Measurements from ENCODE around the gene OTOGL. TPM values are rescaled to one million over a fixed set of nuclear protein-coding genes. Genes with fewer than 3 reads are reported as not detected.
"Not testable (repeated sequence)": the region's sequence is repeated elsewhere in the genome, so short reads cannot be mapped to it uniquely, and the experiment has no call there.

OTOGL gene
- total RNA-seq, 1 donor from 2014 or later: 0.51 TPM

DNA sequence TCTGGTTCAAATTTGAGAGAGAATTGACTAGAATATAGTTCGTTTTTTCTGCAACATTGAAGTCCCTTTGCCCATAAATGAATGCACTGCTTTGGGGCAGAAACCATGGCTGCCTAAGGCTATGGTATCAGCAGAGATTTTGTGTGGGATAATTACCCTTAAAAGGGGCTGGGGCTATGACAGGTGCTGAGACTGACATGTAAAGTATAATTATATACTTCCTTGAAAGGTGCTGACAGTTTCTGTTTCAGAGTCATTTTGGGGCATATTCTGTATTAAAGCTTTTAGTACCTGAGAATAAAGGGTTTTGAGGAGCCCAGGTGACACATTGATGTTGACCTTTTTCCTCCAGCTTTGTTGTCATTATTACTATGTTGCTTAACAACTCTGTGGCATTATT, 194.4 kb downstream of the OTOGL start:
- Mint-ChIP-seq H3K4me1 (peaks cover 4% of the 10 kb centered on the region), H3K27ac (no peak overlapping the region), H3K36me3 (no peaks in the 10 kb centered on the region), H3K9me3 (peaks cover 3% of the 10 kb centered on the region), H3K27me3 (ENCODE audit: low read depth) (no peaks in the 10 kb centered on the region), H3K4me3 (no peak overlapping the region)
- TF ChIP-seq, protein P1, sequence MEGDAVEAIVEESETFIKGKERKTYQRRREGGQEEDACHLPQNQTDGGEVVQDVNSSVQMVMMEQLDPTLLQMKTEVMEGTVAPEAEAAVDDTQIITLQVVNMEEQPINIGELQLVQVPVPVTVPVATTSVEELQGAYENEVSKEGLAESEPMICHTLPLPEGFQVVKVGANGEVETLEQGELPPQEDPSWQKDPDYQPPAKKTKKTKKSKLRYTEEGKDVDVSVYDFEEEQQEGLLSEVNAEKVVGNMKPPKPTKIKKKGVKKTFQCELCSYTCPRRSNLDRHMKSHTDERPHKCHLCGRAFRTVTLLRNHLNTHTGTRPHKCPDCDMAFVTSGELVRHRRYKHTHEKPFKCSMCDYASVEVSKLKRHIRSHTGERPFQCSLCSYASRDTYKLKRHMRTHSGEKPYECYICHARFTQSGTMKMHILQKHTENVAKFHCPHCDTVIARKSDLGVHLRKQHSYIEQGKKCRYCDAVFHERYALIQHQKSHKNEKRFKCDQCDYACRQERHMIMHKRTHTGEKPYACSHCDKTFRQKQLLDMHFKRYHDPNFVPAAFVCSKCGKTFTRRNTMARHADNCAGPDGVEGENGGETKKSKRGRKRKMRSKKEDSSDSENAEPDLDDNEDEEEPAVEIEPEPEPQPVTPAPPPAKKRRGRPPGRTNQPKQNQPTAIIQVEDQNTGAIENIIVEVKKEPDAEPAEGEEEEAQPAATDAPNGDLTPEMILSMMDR (IDR thresholded peaks at IDR 0.05; ENCODE audit: unreplicated experiment): no peak
- DNase-seq (ENCODE audit: low spot score in 2 of 2, unreplicated experiment in 2 of 2): no peak

DNA sequence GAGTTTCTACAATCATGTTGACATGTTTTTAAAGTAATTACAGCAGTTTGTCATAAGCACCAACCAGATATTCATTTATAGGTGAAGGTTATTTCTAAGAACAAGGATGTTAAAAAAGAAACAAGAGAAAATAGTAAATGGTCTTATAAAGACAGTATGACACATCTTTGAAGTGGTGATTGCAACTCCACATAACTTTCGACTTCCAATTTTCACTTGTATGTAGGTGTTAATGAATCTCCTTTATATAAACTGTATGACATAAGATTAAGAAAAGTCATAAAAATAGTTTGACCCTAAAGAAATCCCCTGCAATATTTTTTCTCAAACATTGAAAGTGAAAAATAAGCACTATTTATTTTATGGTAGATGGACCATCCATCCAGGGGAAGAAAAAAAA, 199.9 kb downstream of the OTOGL start:
- H3K4me1 Mint-ChIP-seq: no peaks in the 10 kb centered on the region

DNA sequence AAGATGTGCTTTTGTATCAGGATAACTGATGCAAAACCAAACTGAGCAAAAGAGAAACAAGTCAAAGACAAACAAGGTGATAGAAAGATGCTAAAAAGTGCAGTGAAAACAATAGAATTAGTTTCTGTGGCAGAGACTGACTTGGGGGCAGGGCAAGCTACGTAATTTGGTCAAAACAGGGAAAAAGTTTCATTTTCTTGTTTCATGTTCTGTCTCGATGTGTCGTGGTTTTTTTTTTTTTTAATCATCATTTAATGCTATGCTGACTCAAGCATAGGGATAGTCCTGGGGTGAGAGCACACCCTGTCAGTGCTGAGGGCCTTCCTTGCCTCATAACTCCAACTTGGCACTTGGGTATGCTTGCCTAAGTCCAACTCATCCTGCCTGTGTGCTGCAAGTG, 200.6 kb downstream of the OTOGL start:
- no peak overlapping the region for H3K4me3 Mint-ChIP-seq
- no peaks in the 10 kb centered on the region for H3K9me3 Mint-ChIP-seq
- no peaks in the 10 kb centered on the region for H3K27me3 Mint-ChIP-seq (ENCODE audit: low read depth)
- no peaks in the 10 kb centered on the region for H3K36me3 Mint-ChIP-seq
- no peak for DNase-seq (ENCODE audit: low spot score in 2 of 2, unreplicated experiment in 2 of 2)
- TF ChIP-seq, protein P1 (IDR thresholded peaks at IDR 0.05; ENCODE audit: unreplicated experiment): no peak
- H3K27ac Mint-ChIP-seq: no peak overlapping the region
- no peaks in the 10 kb centered on the region for H3K4me1 Mint-ChIP-seq

More for the DNA sequence above, 199.9 kb downstream of the OTOGL start:
- Mint-ChIP-seq H3K36me3 (no peaks in the 10 kb centered on the region), H3K27me3 (ENCODE audit: low read depth) (no peaks in the 10 kb centered on the region), H3K27ac (no peak overlapping the region), H3K4me3 (no peak overlapping the region), H3K9me3 (no peaks in the 10 kb centered on the region)
- TF ChIP-seq, protein P1 (IDR thresholded peaks at IDR 0.05; ENCODE audit: unreplicated experiment): no peak
- DNase-seq (ENCODE audit: low spot score in 2 of 2, unreplicated experiment in 2 of 2): no peak

DNA sequence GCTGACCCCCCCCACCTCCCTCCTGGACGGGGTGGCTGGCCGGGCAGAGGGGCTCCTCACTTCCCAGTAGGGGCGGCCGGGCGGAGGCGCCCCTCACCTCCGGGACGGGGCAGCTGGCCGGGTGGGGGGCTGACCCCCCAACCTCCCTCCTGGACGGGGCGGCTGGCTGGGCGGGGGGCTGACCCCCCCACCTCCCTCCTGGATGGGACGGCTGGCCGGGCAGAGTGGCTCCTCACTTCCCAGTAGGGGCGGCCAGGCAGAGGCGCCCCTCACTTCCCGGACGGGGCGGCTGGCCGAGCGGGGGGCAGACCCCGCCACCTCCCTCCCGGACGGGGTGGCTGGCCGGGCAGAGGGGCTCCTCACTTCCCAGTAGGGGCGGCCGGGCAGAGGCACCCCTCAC, 208.1 kb downstream of the OTOGL start:
- not testable (repeated sequence) for H3K27me3 Mint-ChIP-seq (ENCODE audit: low read depth); H3K36me3 Mint-ChIP-seq; H3K4me1 Mint-ChIP-seq; H3K27ac Mint-ChIP-seq; DNase-seq (ENCODE audit: low spot score in 2 of 2, unreplicated experiment in 2 of 2); H3K9me3 Mint-ChIP-seq; H3K4me3 Mint-ChIP-seq

DNA sequence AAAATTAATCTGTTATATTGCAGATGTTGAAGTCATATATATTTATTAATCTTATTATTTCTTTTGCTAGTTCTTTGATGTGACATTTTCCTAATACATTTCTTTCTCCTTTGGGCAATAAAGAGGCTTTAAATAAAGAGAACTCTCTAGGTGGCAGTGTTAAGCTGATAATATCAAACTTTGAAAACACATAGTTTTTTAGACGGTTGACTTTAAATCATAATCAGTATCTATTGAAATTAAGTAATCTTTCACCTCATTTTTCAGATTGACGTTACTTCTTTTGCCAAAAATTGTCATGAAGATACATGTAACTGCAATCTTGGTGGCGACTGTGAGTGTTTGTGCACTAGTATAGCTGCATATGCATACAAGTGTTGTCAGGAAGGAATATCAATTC, 213.9 kb downstream of the OTOGL start:
- DNase-seq (ENCODE audit: low spot score in 2 of 2, unreplicated experiment in 2 of 2): no peak
- Mint-ChIP-seq H3K9me3 (peaks cover 3% of the 10 kb centered on the region), H3K27me3 (ENCODE audit: low read depth) (peaks cover 5% of the 10 kb centered on the region), H3K4me1 (peaks cover 22% of the 10 kb centered on the region), H3K4me3 (no peak overlapping the region), H3K27ac (no peak overlapping the region), H3K36me3 (no peaks in the 10 kb centered on the region)
- TF ChIP-seq, protein P1 (IDR thresholded peaks at IDR 0.05; ENCODE audit: unreplicated experiment): no peak

DNA sequence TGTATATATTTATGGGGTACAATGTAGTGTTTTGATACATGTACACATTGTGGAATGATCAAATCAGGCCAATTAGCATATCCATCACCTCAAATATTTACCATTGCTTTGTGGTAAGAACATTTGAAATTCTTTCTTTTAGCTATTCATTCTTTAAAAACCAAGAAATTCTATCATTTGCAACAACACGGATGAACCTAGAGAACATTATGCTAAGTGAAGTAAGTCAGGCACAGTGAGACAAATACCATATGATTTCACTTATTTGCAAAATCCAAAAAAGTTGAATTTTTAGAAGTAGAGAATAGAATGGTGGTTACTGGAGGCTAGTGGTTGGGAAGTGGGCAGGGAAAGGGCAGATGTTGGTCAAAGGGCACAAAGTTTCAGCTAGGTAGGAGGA, 215.4 kb downstream of the OTOGL start:
- Mint-ChIP-seq H3K36me3 (no peaks in the 10 kb centered on the region), H3K4me3 (no peak overlapping the region)
- TF ChIP-seq, protein P1 (IDR thresholded peaks at IDR 0.05; ENCODE audit: unreplicated experiment): no peak

More for the DNA sequence above, 215.4 kb downstream of the OTOGL start:
- DNase-seq (ENCODE audit: low spot score in 2 of 2, unreplicated experiment in 2 of 2): no peak
- Mint-ChIP-seq H3K4me1 (peaks cover 22% of the 10 kb centered on the region), H3K9me3 (no peaks in the 10 kb centered on the region), H3K27me3 (ENCODE audit: low read depth) (peaks cover 3% of the 10 kb centered on the region), H3K27ac (no peak overlapping the region)

Measured in mesothelial cell of epicardium (in vitro differentiated cells).